ENCODE measurements around the gene KDM4B. TPM values are rescaled to one million over a fixed set of nuclear protein-coding genes. Genes with fewer than 3 reads are reported as not detected.

Gene KDM4B
- total and polyA plus RNA-seq, 4 donors = 17.1 to 49.5 (median 24.7) TPM

GRCh38 chr19:5022066-5022860 is 53.4 kb downstream of the KDM4B start:
- TF ChIP-seq, protein P1, sequence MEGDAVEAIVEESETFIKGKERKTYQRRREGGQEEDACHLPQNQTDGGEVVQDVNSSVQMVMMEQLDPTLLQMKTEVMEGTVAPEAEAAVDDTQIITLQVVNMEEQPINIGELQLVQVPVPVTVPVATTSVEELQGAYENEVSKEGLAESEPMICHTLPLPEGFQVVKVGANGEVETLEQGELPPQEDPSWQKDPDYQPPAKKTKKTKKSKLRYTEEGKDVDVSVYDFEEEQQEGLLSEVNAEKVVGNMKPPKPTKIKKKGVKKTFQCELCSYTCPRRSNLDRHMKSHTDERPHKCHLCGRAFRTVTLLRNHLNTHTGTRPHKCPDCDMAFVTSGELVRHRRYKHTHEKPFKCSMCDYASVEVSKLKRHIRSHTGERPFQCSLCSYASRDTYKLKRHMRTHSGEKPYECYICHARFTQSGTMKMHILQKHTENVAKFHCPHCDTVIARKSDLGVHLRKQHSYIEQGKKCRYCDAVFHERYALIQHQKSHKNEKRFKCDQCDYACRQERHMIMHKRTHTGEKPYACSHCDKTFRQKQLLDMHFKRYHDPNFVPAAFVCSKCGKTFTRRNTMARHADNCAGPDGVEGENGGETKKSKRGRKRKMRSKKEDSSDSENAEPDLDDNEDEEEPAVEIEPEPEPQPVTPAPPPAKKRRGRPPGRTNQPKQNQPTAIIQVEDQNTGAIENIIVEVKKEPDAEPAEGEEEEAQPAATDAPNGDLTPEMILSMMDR (IDR thresholded peaks at IDR 0.05; ENCODE audit: control extremely low read depth, extremely low read depth) = no peak
- 93 to 94% methylated on average over 16 of the region's 16 CpGs for WGBS, 2 donors
- Histone ChIP-seq H3K9me3 (ENCODE audit: control insufficient read depth in 4 of 4, insufficient read depth in 3 of 4, low read length in 3 of 4) (no peaks in the 10 kb centered on the region), H3K27ac (ENCODE audit: low read depth in 1 of 2, low read length in 1 of 2) (no peak overlapping the region), H3K9ac (ENCODE audit: insufficient read depth in 1 of 2, low read length in 2 of 2) (no peak overlapping the region), H3K27me3 (ENCODE audit: control insufficient read depth in 3 of 3, insufficient read depth in 3 of 3, low read length in 2 of 3) (no peaks in the 10 kb centered on the region), H3K4me1 (ENCODE audit: control insufficient read depth in 5 of 5, insufficient read depth in 5 of 5, low read length in 5 of 5) (peaks cover 0 to 3% (median 0%) of the 10 kb centered on the region in 5 donors), H3K4me3 (no peak overlapping the region), H3K36me3 (ENCODE audit: control insufficient read depth in 4 of 4, insufficient read depth in 4 of 4, low read length in 4 of 4) (peaks cover 0 to 13% (median 8%) of the 10 kb centered on the region in 4 donors)
- ATAC-seq (ENCODE audit: insufficient read depth, low FRiP score) = no peak
- no peak for DNase-seq

- ATAC-seq (ENCODE audit: insufficient read depth, low FRiP score) = no peak
- peaks cover 0 to 10% (median 6%) of the 10 kb centered on the region in 4 donors for H3K36me3 ChIP-seq (ENCODE audit: control insufficient read depth in 4 of 4, insufficient read depth in 4 of 4, low read length in 4 of 4)
- no peak overlapping the region for H3K9ac ChIP-seq (ENCODE audit: insufficient read depth in 1 of 2, low read length in 2 of 2)
- no peak overlapping the region for H3K4me3 ChIP-seq
- 89 to 97% methylated on average over 19 of the region's 19 CpGs for WGBS, 2 donors
- H3K27me3 ChIP-seq (ENCODE audit: control insufficient read depth in 3 of 3, insufficient read depth in 3 of 3, low read length in 2 of 3) = no peaks in the 10 kb centered on the region
- no peak overlapping the region for H3K27ac ChIP-seq (ENCODE audit: low read depth in 1 of 2, low read length in 1 of 2)
- H3K4me1 ChIP-seq (ENCODE audit: control insufficient read depth in 5 of 5, insufficient read depth in 5 of 5, low read length in 5 of 5) = peaks cover 0 to 3% (median 0%) of the 10 kb centered on the region in 5 donors
- DNase-seq = no peak
- TF ChIP-seq, protein P1 (IDR thresholded peaks at IDR 0.05; ENCODE audit: control extremely low read depth, extremely low read depth) = no peak
- H3K9me3 ChIP-seq (ENCODE audit: control insufficient read depth in 4 of 4, insufficient read depth in 3 of 4, low read length in 3 of 4) = no peaks in the 10 kb centered on the region
These were observed 54.2 kb downstream of the KDM4B start for GRCh38 chr19:5023128-5023571.

- no peak overlapping the region for H3K9ac ChIP-seq (ENCODE audit: insufficient read depth in 1 of 2, low read length in 2 of 2)
- TF ChIP-seq, protein P1 (IDR thresholded peaks at IDR 0.05; ENCODE audit: control extremely low read depth, extremely low read depth) = no peak
- no peak for ATAC-seq (ENCODE audit: insufficient read depth, low FRiP score)
- no peak overlapping the region for H3K27ac ChIP-seq (ENCODE audit: low read depth in 1 of 2, low read length in 1 of 2)
- no peaks in the 10 kb centered on the region for H3K27me3 ChIP-seq (ENCODE audit: control insufficient read depth in 3 of 3, insufficient read depth in 3 of 3, low read length in 2 of 3)
- no peak overlapping the region for H3K4me3 ChIP-seq
- H3K9me3 ChIP-seq (ENCODE audit: control insufficient read depth in 4 of 4, insufficient read depth in 3 of 4, low read length in 3 of 4) = no peaks in the 10 kb centered on the region
- DNase-seq = no peak
- WGBS, 2 donors = 90 to 91% methylated on average over 10 of the region's 10 CpGs
- H3K36me3 ChIP-seq (ENCODE audit: control insufficient read depth in 4 of 4, insufficient read depth in 4 of 4, low read length in 4 of 4) = peaks cover 0 to 7% (median 3%) of the 10 kb centered on the region in 4 donors
- peaks cover 0 to 3% (median 0%) of the 10 kb centered on the region in 5 donors for H3K4me1 ChIP-seq (ENCODE audit: control insufficient read depth in 5 of 5, insufficient read depth in 5 of 5, low read length in 5 of 5)
These were observed 55.4 kb downstream of the KDM4B start for GRCh38 chr19:5024282-5024681.
